KG1 (cell line): ENCODE results near the gene ABHD12B.
A peak's percentile ranks its signal among the peaks of the same experiment; 100 is the strongest.
"Not testable (repeated sequence)": the region's sequence is repeated elsewhere in the genome, so short reads cannot be mapped to it uniquely, and the experiment has no call there.

Source experiments
- DNase-seq: peaks from one replicate; lab custom pipeline; 2025; lab: John Stamatoyannopoulos, UW

The ABHD12B gene

DNA sequence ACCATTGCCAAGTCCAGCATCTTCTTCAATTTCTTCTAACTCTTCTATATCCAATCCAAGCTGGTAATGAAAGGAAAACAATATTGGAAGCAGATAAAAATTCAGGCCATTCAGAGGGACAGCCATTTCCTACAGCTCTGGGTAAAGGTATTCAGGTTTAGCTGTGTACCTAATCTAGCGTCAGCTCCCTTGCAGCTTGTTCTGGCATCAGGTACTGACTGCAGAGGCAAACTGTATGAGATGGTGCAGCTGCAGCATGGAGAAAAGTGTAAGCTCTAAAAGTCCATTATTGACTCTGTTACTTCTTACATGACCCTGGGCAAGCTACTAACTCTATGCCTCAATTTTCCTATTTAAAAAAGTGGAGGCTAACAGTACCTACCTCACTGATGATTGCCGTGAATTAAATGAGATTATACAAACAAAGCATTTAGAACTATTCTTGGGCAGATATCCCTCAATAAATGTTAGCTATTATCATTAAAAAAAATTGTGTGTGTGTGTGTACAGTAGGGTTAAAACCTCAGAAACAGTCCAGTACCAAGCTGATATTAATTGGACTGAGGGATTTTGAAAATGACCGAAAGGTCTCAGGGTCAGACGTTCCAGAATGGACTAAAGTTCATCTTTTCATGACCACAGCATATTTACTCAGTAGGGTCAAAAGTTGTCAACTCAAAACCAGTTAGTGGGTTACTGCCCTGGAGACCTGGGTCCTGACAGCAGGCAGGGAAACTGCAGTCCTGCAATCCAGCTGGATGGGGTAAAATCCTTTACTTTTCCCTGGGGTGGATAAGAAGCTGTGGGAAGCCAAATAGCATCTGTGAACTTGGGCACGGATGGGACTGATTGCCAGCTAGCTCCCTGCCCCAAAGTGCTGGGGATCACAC, 63.5 kb downstream of the ABHD12B start:
- DNase-seq: no peak

- no peak for DNase-seq
Observed at GRCh38 chr14:50936016-50936340, 64.1 kb downstream of the ABHD12B start.

GRCh38 chr14:50936882-50937281, 65.0 kb downstream of the ABHD12B start:
- DNase-seq: no peak

GRCh38 chr14:50937325-50937724, 65.5 kb downstream of the ABHD12B start:
- no peak for DNase-seq

DNA sequence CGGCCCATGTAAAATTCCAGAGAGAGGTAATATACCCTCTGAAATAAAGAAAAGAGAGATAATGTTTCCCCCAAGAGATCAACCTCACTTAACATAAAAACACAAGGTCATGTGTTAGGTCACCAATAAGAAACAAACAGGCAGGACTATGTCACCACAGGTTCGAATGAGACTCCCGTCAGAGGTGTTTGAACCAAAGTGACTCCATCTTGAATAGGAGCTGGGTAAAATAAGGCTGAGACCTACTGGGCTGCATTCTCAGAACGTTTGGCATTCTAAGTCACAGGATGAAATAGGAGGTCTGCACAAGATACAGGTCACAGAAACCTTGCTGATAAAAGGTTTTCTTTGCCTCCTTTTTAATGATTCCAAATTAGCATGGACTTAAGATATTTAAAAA, 65.9 kb downstream of the ABHD12B start:
- DNase-seq: no peak

GRCh38 chr14:50941151-50941550, 69.3 kb downstream of the ABHD12B start:
- no peak for DNase-seq

- DNase-seq: not testable (repeated sequence)
Observed at GRCh38 chr14:50941638-50942037, 69.8 kb downstream of the ABHD12B start.

- no peak for DNase-seq
Observed at GRCh38 chr14:50943261-50943942, 71.5 kb downstream of the ABHD12B start.

- DNase-seq: peak; percentile 43
Observed at GRCh38 chr14:50943943-50944646, 72.2 kb downstream of the ABHD12B start, which contains the start of gene PYGL. Gene PYGL, minus strand, starts transcription at chr14:50944483. Its CDS starts 80 bp downstream, at chr14:50944403.

GRCh38 chr14:50944647-50945413, 73.0 kb downstream of the ABHD12B start:
- no peak for DNase-seq

- no peak for DNase-seq
Observed at GRCh38 chr14:50946234-50946935, 74.5 kb downstream of the ABHD12B start.

GRCh38 chr14:50947446-50947845, 75.6 kb downstream of the ABHD12B start:
- DNase-seq: no peak

DNA sequence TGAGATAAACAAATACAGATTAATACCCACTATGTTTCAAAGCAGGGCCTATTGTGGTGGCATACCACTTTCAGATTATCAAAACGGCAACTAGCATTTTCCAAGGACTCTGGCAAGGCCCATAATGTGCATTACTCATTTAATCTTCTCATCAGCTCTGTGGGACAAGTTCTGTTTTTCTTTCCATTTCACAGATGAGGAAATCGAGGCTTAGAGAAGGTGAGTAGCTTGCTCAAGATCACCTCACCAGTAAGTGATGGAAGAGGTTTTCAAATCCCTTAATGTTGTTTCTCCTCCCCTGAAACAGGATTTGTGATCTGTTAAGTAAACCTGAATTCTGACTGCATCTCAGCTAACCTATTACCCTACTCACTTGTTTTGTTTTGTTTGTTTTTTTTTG, 76.4 kb downstream of the ABHD12B start:
- DNase-seq: no peak

DNA sequence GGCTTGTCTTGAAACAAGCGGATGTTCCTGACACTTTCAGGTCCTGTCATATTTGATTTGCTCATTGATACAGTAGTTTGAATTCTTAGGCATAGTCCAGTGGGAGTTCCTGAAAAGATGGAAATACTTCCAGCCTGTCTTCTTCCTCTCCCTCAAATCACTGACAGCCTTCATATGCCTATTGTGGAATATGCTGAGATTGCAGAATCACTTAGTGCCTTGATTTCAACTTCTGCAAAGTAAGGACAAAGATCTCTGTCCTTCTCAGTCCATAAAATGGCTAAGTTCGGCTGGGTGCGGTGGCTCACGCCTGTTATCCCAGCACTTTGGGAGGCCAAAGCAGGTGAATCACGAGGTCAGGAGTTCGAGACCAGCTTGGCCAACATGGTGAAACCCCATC, 79.2 kb downstream of the ABHD12B start:
- no peak for DNase-seq

- no peak for DNase-seq
Observed at GRCh38 chr14:50953502-50953901, 81.6 kb downstream of the ABHD12B start.
